GM13976 (cell line): Measurements from ENCODE around the gene NEK6.
A peak's percentile ranks its signal among the peaks of the same experiment; 100 is the strongest.

ENCODE experiments used
- DNase-seq: peaks from one replicate; pipeline ENCODE4 v3.0.0; 2012; ENCODE audit warnings: low spot score
- in situ Hi-C: fragments of 300-500 bp; cut with MboI; formaldehyde crosslinking; loops from one replicate; pipeline ENCODE4 v1.12.0; 2022; ENCODE audit warnings: low sequenced_read_pairs, mixed read lengths, inconsistent platforms; ENCODE audit not compliant: unreplicated experiment
- TF ChIP-seq, protein P1 (sequence below): IDR thresholded peaks from 2 replicates; pipeline ENCODE4 v1.5.1; 2012; ENCODE audit warnings: borderline replicate concordance, mild to moderate bottlenecking; ENCODE audit not compliant: insufficient read depth; ENCODE audit errors: extremely low read depth, missing control alignments, control extremely low read depth

The NEK6 gene

DNA sequence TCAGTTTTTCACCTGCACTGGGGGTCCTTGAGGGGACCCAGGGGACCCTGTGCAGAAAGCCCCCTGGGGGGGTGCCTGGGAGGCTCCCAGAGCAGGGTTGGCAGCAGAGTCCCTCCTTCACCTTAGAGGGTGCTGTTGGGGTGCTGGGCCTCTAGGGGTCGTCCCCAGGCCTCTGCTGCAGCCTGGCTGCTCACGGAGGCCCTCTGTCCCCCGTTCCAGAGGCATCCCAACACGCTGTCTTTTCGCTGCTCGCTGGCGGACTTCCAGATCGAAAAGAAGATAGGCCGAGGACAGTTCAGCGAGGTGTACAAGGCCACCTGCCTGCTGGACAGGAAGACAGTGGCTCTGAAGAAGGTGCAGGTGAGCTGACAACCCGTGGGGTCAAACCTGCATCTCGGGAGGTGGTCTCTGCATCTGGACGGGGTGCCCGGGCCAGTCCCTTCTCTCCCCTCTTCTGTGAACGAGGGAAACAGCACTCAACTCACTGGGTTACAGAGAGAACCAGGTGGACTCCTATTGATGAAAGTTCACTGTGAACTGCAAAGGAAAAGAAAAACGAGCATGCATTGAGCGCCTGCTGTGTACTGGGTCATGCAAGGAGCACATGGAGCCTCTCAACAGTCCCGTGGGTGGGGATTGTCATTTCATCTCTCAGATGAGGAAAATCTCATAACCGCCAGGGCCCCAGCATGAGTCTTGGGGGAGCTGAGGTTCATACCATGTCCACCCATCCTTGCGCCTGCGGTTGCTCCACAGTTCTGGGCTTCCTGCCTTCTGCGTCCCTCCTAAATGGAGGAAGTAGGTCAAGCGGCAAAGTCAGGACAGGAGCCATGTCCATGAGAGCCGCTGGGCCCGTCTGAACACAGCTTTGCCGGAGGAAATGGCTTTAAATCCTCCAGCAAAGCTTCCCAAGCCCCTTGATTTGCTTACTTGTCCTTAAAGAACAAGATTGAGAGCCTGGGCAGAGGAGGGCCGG, 54.8 kb downstream of the NEK6 start:
- in situ Hi-C loops, result no loop called here
- DNase-seq, result no peak

DNA sequence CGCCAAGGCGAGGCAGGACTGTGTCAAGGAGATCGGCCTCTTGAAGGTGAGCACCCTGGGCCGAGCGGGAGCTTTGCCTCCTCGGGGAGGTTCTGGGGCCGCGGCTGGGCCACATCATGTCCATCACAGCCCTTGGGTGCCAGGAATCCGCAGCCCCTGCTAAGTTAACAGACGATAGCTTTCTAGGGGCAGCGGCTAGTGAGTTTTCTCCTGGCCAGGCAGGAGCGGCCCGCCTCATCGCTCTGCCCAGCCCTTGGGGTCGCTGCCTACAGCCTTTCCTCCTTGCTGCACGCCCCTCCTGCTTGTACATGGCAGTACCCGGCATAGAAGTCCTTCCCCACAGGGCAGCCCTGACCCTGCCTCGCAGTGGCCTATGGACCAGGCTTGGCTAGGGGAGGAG, 56.2 kb downstream of the NEK6 start:
- in situ Hi-C loops, result no loop called here
- no peak for DNase-seq
- TF ChIP-seq, protein P1, sequence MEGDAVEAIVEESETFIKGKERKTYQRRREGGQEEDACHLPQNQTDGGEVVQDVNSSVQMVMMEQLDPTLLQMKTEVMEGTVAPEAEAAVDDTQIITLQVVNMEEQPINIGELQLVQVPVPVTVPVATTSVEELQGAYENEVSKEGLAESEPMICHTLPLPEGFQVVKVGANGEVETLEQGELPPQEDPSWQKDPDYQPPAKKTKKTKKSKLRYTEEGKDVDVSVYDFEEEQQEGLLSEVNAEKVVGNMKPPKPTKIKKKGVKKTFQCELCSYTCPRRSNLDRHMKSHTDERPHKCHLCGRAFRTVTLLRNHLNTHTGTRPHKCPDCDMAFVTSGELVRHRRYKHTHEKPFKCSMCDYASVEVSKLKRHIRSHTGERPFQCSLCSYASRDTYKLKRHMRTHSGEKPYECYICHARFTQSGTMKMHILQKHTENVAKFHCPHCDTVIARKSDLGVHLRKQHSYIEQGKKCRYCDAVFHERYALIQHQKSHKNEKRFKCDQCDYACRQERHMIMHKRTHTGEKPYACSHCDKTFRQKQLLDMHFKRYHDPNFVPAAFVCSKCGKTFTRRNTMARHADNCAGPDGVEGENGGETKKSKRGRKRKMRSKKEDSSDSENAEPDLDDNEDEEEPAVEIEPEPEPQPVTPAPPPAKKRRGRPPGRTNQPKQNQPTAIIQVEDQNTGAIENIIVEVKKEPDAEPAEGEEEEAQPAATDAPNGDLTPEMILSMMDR, result no peak

More for the DNA sequence above, 54.8 kb downstream of the NEK6 start:
- TF ChIP-seq, protein P1, result no peak

- in situ Hi-C loops, result no loop called here
- TF ChIP-seq, protein P1, result no peak
- no peak for DNase-seq
Observed at GRCh38 chr9:124315882-124316281, 58.1 kb downstream of the NEK6 start.

- in situ Hi-C loops, result no loop called here
- peak; percentile 84 for DNase-seq
- TF ChIP-seq, protein P1, result peak; percentile 62
Observed at GRCh38 chr9:124320062-124320973, 62.6 kb downstream of the NEK6 start.

GRCh38 chr9:124321416-124321815, 63.7 kb downstream of the NEK6 start:
- in situ Hi-C loops, result no loop called here
- DNase-seq, result no peak

GRCh38 chr9:124321935-124322334, 64.2 kb downstream of the NEK6 start:
- no peak for DNase-seq
- in situ Hi-C loops, result no loop called here
- TF ChIP-seq, protein P1, result no peak

More at GRCh38 chr9:124321416-124321815, 63.7 kb downstream of the NEK6 start:
- TF ChIP-seq, protein P1, result no peak
